Mammary epithelial cell (primary cell): Measurements from ENCODE around the gene CCDC68.

Experiments used
- EZH2 ChIP-seq: IDR thresholded peaks from 2 replicates; pipeline ENCODE4 v1.6.1; 2012; ENCODE audit warnings: low read length, inconsistent platforms, borderline replicate concordance
- TF ChIP-seq, protein P1 (sequence below), 2 donors: IDR thresholded peaks in 1 of 2; conservative IDR thresholded peaks in 1 of 2; 2 replicates each; pipeline ENCODE4 v1.5.1; 2011 to 2012; ENCODE audit warnings: inconsistent platforms in 2 of 2, low read length in 2 of 2, mild to moderate bottlenecking in 2 of 2, control low read depth in 1 of 2, low read depth in 1 of 2; ENCODE audit not compliant: insufficient read depth in 1 of 2; ENCODE audit errors: extremely low read depth in 1 of 2

GRCh38 chr18:54888933-54889332 is 70.3 kb downstream of the CCDC68 start:
- TF ChIP-seq, protein P1, sequence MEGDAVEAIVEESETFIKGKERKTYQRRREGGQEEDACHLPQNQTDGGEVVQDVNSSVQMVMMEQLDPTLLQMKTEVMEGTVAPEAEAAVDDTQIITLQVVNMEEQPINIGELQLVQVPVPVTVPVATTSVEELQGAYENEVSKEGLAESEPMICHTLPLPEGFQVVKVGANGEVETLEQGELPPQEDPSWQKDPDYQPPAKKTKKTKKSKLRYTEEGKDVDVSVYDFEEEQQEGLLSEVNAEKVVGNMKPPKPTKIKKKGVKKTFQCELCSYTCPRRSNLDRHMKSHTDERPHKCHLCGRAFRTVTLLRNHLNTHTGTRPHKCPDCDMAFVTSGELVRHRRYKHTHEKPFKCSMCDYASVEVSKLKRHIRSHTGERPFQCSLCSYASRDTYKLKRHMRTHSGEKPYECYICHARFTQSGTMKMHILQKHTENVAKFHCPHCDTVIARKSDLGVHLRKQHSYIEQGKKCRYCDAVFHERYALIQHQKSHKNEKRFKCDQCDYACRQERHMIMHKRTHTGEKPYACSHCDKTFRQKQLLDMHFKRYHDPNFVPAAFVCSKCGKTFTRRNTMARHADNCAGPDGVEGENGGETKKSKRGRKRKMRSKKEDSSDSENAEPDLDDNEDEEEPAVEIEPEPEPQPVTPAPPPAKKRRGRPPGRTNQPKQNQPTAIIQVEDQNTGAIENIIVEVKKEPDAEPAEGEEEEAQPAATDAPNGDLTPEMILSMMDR (conservative IDR thresholded peaks at IDR 0.05 in 1 of 2, IDR thresholded peaks at IDR 0.05 in 1 of 2; ENCODE audit: extremely low read depth in 1 of 2, insufficient read depth in 1 of 2, low read depth in 1 of 2, low read length in 2 of 2) = no peak
- TF ChIP-seq EZH2 = no peak
